Ramos (cell line): ENCODE results near the gene CETP.
"Not testable (repeated sequence)": the region's sequence is repeated elsewhere in the genome, so short reads cannot be mapped to it uniquely, and the experiment has no call there.

ENCODE experiments used
- in situ Hi-C: fragments of 300-500 bp; cut with MboI; formaldehyde crosslinking; loops from one replicate; pipeline ENCODE4 v1.14.3; 2022; ENCODE audit warnings: low sequenced_read_pairs; ENCODE audit not compliant: unreplicated experiment

Gene CETP

DNA sequence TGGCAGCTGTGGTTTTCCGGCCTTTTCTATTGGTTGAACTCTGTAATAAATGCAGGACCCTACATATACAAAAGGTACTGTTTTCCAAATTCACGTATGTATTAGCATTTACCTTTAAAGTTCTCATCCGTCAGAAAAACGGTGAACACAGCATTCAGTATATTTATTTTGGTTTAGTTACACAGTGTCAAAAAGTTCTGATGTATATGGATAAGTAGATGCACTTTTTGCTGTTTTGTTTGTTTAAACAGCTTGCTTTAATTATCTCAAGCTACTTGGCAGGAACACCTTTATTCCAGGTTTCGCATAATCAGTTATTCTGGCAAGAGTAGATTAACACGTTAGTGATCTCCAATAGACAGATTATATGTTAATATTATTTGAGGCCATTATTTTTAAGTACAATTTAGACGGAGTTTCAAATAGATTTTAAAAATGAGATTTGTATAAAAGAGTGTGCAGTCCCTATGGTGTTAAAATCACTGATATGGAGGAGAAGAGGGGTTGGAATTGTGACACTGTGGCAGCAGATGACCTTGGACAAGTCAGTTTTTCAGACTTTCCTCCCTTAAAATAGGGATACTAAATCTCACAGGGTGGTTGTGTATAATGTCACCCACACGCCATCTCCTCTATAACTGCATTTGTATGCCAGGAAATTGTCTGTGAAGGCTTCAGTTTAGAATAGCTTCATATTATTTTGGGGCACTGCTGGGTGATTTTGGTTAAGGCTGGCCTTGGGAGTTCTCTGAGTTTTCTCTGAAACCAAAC, 27.7 kb upstream of the CETP start:
- in situ Hi-C loops, result no loop called here

DNA sequence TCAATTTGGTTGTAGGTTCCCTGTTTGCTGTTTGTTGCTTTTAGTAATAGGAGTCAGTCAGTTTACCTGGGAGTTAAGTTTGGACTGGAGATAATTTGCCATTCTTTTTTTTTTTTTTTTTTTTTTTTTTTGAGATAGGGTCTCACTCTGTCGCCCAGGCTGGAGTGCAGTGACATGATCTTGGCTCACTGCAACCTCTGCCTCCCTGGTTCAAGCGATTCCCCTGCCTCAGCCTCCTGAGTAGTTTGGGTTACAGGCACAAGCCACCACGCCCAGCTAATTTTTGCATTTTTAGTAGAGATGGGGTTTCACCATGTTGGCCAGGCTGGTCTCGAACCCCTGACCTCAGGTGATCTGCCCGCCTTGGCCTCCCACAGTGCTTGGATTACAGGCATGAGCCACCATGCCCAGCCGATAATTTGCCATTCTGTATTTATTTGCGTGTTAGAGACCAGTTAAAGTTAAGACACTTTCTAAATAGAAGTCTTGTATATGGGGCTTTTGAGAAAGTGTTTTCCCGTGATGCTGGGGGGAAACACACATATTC, 27.1 kb upstream of the CETP start:
- in situ Hi-C loops, result not testable (repeated sequence)

DNA sequence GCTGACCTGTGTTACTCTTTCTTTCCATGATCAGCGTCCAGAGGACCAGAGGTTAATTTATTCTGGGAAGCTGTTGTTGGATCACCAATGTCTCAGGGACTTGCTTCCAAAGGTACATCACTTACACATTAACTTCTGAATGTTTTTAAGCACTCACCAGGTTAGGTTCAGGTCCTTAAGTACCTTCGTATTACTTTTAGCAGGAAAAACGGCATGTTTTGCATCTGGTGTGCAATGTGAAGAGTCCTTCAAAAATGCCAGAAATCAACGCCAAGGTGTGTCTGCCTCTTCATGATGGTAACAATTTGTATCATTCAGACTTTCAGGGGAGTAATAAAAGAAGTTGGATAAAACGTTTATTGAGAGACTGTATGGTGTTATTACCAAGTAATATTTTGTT, 26.5 kb upstream of the CETP start:
- in situ Hi-C loops, result no loop called here

DNA sequence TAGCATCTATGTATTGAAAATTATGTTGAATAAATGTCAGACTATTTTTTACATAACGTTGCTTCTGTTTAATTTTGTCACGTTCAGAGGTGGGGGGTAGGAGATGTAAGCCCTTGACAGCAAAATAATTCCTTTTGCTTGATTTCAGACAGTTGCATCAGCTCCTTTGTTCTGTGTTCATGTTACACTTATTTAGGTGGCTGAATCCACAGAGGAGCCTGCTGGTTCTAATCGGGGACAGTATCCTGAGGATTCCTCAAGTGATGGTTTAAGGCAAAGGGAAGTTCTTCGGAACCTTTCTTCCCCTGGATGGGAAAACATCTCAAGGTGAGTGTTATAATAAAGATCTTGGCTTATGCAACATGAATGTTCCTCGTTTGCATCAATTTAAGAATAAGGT, 25.3 kb upstream of the CETP start:
- in situ Hi-C loops, result no loop called here

DNA sequence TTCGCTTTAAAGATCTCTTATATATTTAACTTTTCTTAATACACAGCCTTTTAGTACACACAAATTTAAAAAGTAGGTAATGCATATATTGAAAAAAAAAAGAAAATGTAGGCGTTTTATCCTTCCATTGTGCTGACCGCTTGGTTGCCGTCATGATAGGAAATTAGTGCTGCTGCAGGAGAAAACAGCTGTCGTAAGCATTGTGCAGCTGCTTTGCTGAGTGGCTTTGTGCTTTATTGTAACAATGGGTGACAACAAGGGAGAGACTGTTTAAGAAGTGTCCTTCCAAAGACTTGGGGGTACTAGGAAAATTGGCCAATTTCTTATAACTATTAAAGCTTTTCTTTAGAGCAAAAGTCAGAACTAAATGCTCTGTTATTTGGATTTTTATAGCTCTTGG, 24.8 kb upstream of the CETP start:
- in situ Hi-C loops, result no loop called here

DNA sequence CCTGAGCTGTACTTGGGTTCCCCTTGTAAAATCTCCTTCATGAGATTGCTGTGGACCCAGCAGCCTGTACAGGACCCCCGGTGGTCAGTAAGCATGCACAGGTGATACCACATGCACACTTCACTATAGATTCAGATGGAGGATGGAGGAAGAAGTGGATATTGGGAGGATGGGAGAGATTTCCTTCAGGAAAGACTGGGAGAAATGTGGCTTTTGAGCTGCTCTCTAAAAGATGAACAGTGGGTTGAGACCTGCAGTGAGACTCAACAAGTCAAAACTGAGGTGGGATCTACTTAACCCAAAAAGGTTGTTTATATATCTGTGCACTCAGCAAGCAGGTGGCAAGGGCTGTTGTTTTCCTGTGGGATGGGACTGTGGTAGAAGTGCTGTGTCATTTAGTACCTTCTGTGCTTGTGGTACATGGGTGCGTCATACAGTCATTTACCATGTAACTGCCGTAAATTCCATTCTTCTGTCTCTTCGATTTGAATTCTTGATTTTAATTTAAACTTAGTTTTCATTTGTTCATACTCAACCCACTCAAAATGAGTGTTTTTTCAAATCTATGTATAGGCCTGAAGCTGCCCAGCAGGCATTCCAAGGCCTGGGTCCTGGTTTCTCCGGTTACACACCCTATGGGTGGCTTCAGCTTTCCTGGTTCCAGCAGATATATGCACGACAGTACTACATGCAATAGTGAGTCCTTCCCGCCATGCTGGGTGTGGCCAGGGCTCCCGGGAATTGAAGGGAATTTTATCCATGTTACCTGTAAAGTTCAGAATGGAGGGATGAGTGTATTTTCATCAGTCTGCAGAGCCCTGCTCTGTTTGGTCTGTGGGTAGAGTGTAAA, 22.9 kb upstream of the CETP start:
- in situ Hi-C loops, result no loop called here

DNA sequence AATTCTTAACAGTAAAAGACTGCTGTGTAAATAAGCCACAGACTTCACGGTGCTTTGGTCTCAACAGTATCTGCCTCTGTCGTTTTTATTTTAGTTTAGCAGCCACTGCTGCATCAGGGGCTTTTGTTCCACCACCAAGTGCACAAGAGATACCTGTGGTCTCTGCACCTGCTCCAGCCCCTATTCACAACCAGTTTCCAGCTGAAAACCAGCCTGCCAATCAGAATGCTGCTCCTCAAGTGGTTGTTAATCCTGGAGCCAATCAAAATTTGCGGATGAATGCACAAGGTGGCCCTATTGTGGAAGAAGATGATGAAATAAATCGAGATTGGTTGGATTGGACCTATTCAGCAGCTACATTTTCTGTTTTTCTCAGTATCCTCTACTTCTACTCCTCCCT, 21.9 kb upstream of the CETP start:
- in situ Hi-C loops, result no loop called here

DNA sequence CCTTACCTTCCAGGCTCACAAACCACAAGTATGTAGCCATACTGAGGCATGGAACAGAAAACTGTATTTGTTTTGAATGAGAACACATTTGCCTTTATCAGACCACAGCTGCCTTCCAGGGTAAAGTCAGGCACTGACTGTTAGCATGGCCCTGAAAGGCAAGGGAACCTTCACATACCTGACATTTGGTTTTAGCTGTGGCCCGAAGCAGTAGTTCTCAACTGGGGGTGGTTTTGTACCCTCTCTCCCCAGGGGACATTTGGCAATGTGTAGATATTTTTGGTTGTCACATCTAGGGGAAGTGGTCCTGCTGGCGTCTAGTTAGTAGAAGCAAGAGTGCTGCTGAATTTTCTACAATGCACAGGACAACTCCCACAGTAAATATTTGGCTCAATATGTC, 20.7 kb upstream of the CETP start:
- in situ Hi-C loops, result no loop called here

DNA sequence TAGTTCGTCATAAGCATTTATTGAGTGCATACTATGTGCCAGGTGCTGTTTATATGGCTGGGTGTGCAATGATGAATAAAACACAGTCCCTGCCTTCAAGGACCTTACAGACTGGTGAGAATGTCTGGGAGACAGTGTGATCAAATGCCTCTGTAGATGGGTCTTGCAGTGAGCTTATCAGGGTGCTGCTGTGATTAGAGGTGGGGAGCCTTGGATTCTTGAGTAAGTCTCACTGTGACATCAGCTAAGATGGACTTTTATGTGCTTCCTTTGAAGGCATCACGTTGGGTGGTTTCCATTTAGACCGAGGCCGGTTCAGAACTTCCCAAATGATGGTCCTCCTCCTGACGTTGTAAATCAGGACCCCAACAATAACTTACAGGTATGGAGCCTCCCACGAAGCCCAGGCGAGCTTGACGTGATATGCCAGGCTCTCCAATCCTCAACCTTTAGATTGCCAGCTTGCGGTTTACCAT, 19.9 kb upstream of the CETP start:
- in situ Hi-C loops, result no loop called here

DNA sequence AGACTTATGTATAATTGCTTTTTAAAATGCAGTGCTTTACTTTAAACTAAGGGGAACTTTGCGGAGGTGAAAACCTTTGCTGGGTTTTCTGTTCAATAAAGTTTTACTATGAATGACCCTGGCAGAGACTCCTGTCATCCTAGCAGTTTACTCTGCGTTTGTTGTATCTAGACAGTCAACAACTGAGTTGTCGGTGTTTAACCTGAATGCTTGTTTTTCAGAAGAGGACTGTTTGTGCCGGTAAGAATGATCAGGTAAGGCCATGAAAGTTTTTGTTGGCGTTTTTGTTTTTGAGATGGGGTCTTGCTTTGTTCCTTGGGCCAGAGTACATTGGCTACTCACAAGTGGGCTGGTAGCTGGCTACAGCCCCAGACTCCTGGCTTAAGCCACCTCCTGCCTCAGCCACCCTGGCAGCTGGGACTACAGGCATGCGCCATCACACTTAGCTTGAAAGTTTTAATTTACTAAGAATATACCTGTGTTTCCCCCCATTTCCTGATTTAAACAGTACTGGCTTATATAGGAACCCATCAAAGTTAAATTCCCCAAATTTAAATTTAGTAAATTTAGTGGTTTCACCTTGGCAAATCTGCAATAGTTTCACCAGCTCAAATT, 17.9 kb upstream of the CETP start:
- in situ Hi-C loops, result no loop called here

DNA sequence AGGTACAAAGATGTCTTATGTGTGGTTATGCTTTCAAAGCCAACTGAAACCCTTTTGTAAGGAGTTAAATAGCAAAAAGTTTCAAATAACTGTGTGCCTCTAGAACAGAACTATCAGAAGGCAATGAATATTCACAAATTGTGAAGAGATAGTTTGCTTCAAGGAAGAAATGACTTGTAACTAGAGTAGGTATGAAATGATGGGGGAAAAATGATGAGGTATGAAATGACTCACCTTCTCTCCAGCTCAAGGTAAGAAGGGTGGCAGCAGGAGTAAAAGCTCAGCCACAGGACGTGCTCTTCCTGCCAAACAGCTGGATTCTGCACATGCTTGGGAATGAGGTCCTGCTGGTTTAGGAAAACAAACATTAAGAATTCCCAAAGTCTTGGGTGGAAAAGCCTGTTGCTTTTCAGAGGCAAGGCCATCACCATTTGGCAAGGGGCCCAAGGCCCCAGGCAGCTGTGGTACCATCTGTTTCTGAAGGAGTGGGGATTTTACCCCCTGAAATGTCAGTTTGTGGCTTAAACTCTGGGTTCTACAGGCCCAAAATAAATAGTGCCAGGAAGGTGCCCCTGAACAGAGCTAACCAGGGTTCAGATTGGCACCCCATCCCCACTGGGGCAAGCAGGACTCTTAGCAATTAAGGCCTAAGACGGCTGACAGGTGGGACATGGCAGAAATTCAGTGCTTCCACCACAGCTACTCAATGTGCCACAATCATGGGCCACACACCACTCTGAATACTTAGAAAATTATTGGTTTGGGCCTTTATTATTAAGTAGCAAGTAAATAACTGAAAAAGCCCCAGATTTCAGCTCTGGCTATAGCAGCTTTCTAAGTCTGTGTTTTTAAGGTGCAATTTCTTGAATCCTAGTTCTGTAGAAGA, 16.6 kb upstream of the CETP start:
- in situ Hi-C loops, result no loop called here

DNA sequence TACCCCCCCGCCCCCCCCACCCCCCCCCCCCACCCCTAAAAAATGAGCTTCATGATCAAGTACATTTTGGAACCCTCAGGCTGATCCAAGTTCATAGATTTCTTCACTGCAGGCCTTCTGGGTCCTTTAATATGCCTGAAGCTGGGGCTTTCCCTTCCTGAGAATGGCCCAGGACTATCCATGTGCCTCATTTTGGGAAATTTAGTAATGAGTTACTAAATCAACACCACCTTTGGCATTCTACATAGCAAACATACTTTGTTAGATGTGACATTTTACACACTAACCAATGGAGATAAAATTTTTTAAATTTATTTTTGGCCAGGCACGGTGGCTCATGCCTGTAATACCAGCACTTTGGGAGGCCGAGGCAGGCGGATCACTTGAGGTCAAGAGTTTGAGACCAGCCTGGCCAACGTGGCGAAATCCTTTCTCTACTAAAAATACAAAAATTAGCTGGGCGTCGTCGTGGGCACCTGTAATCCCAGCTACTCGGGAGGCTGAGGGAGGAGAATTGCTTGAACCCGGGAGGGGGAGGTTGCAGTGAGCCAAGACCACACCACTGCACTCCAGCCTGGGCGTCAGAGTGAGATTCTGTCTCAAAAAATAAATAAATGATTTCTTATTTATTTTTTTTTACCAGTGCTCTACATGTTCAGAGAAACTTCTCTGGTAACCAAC, 15.8 kb upstream of the CETP start:
- in situ Hi-C loops, result no loop called here

DNA sequence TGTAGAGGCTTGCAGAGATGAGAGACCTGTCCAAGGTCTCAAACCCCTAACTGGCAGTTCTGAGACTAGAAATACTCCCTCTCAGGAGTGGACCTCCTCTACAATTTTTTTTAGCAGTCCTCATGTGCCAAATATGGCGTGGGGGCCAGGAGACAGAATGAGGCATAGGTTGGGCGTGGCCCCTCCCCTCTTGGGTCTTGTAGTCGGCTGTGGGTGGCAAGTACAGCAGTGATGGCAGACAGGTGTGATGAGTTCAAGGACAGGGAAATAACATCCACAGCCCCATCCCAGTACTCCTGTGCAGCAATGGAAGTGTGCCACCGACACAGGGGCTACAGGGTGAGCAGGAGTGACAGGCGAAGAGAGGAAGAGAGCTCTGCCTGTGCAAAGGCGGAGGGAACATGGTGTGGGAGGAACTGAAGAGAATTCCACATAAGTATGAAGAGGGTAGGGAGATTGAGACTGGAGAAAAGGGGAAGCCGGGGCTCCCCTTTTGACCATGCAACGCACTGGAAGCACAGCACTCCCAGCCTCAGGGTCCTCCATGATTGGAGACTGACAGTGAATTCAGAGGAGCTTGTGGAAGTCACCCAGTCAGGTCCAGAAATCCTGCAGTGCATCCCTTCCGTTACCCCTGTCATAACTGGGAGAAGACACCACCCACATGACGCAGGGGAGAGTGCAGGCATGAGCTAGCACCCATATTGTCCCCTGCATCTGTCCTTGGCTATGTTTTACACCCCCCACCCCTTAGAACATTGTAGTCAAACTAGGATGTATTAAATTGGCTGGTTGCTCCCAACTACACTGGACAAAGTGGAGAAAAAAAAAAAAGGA, 14.8 kb upstream of the CETP start:
- in situ Hi-C loops, result no loop called here

DNA sequence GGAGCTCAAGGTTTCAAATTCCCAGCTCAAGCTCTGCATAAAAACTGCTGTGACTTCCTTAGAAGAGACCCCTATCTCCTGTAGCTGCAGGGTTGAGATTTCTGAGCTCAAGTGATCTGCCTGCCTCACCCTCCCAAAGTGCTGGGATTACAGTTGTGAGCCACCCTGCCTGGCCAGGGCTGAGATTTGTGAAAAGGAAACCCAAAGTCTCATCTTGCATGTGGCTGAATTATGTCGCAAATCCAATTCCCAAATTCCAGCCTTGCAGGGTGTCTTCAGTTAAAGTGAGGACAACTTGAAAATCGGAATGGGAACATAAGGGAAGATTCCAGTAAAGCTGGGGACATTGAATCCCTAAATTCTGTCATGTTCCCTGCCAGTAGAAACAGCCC, 14.2 kb upstream of the CETP start:
- in situ Hi-C loops, result no loop called here

DNA sequence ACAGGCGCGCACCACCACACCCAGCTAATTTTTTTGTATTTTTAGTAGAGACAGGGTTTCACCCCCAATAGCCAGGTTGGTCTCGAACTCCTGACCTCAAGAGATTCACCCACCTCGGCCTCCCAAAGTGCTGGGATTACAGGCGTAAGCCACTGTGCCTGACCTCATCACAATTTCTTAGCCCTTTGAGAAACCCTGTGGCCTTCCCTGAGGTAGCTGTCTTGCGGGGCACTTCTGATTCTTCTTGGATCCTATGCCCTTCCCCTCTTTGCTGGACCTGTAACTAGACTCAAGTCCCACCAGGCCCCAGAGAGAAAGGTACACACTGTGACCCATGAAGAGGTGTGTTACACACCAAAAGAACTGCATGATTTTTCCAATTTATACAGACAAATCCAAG, 13.5 kb upstream of the CETP start:
- in situ Hi-C loops, result no loop called here

DNA sequence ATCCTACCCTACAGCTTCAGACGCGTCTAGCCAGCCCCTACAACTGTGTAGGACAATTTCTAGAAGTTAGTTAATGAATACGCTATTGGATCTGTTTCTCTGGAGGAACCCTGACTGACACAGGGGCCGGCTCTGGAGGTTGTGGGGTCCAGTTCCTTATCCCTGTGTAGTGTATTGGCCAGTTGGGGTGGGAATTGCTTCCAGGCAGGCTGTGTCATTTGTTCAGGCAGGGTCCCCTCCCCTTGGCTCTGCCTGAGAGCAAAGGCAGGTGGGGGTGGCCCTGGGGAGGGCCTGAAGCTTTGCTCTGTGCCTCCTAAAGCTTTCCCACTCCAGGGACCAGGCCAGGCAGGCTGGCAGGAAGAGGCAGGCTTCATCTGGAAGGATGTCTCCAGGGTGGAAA, 11.7 kb upstream of the CETP start:
- in situ Hi-C loops, result loop anchor here (5.0 kb wide), 1 partner anchor 83 kb away; the partner anchor contains the start of gene SLC12A3

DNA sequence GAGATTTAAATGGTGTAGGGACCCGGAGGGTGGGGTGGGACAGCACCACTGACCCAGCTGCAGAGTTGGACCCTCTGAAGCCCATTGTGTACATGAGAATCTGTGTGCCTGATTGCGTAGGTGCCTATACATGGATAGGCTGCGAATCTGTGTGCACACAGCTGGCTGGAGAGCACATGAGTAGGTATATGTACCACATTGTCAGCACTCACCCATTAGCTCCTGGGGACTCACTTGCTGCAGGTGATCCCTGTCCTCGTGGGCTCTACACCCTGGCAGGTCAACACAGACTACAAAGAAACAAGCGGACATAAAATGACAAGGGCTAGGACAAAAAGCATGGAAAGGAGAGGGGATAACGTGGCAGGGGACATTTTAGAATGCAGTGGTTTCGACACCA, 11.3 kb upstream of the CETP start:
- in situ Hi-C loops, result loop anchor here (5.0 kb wide), 1 partner anchor 83 kb away; the partner anchor contains the start of gene SLC12A3
